ENCODE results near the gene TMPRSS4. TPM values are rescaled to one million over a fixed set of nuclear protein-coding genes. Genes with fewer than 3 reads are reported as not detected.

Gene TMPRSS4
- polyA plus RNA-seq, 1 of the 3 experiments (the other 2 are of a cell fraction) = not detected

GRCh38 chr11:118090545-118091162, 13.8 kb downstream of the TMPRSS4 start:
- Histone ChIP-seq H4K20me1 (ENCODE audit: insufficient read depth) (no peaks in the 10 kb centered on the region), H3K9me3 (no peaks in the 10 kb centered on the region), H3K36me3 (replicated peaks in 1 of 2; ENCODE audit: control insufficient read depth in 1 of 2, insufficient read depth in 2 of 2, low read length in 1 of 2) (no peaks in the 10 kb centered on the region), H3K27ac (ENCODE audit: low read depth in 2 of 2, low read length in 1 of 2) (no peak overlapping the region), H2AFZ (ENCODE audit: low read depth) (no peak overlapping the region), H3K4me2 (no peak overlapping the region), H3K79me2 (ENCODE audit: insufficient read depth) (no peaks in the 10 kb centered on the region), H3K27me3 (ENCODE audit: insufficient read depth) (peaks cover 9% of the 10 kb centered on the region; the same call in 1 of the 2 replicates), H3K9ac (no peak overlapping the region), H3K4me1 (ENCODE audit: control insufficient read depth in 1 of 2, insufficient read depth in 2 of 2, low read depth in 1 of 2, low read length in 1 of 2) (no peaks in the 10 kb centered on the region), H3F3A (replicated peaks; ENCODE audit: insufficient read depth) (no peaks in the 10 kb centered on the region), H3K9me2 (no peaks in the 10 kb centered on the region), H3K4me3 (ENCODE audit: low read depth in 2 of 2, low read length in 1 of 2) (no peak overlapping the region)
- POLR2A ChIA-PET = no interaction called here
- TF ChIP-seq IRF3 (IDR thresholded peaks at IDR 0.05; ENCODE audit: low read depth, low read length) (no peak), MAX (IDR thresholded peaks at IDR 0.05; ENCODE audit: low read depth) (no peak), RCOR1 (IDR thresholded peaks at IDR 0.05; ENCODE audit: low read length) (no peak), RXRA (IDR thresholded peaks at IDR 0.05; ENCODE audit: borderline replicate concordance, low read depth) (no peak), CTCF (IDR thresholded peaks at IDR 0.05) (no peak), RFX5 (IDR thresholded peaks at IDR 0.05; ENCODE audit: low read length) (no peak), TAF1 (IDR thresholded peaks at IDR 0.05; ENCODE audit: borderline replicate concordance, low read depth, low read length) (no peak), CHD2 (IDR thresholded peaks at IDR 0.05; ENCODE audit: low read length, partially characterized antibody) (no peak), MEF2A (IDR thresholded peaks at IDR 0.05; ENCODE audit: borderline replicate concordance, low read depth) (no peak), TEAD4 (IDR thresholded peaks at IDR 0.05; ENCODE audit: borderline replicate concordance, insufficient read depth) (no peak), USF2 (IDR thresholded peaks at IDR 0.05; ENCODE audit: borderline replicate concordance, low read depth, low read length) (no peak), FOSL2 (IDR thresholded peaks at IDR 0.05; ENCODE audit: borderline replicate concordance, low read depth) (no peak)
- CTCF ChIA-PET = interaction anchor here (1.5 kb wide), 1 partner anchor 80 kb away, joined by 4 read pairs; no protein-coding TSS in a partner anchor
- DNase-seq = no peak
- 57% methylated on average over 7 of the region's 7 CpGs for WGBS (ENCODE audit: low lambda C conversion rate)

- no peak overlapping the region for H3K9ac ChIP-seq
- CTCF ChIA-PET = interaction anchor here (1.0 kb wide), 1 partner anchor 39 kb away, joined by 3 read pairs; no protein-coding TSS in a partner anchor
- H2AFZ ChIP-seq (ENCODE audit: low read depth) = no peak overlapping the region
- POLR2A ChIA-PET = no interaction called here
- no peak overlapping the region for H3K4me2 ChIP-seq
- no peaks in the 10 kb centered on the region for H3K36me3 ChIP-seq (replicated peaks in 1 of 2; ENCODE audit: control insufficient read depth in 1 of 2, insufficient read depth in 2 of 2, low read length in 1 of 2)
- H3K4me1 ChIP-seq (ENCODE audit: control insufficient read depth in 1 of 2, insufficient read depth in 2 of 2, low read depth in 1 of 2, low read length in 1 of 2) = no peaks in the 10 kb centered on the region
- no peaks in the 10 kb centered on the region for H3F3A ChIP-seq (replicated peaks; ENCODE audit: insufficient read depth)
- no peaks in the 10 kb centered on the region for H3K79me2 ChIP-seq (ENCODE audit: insufficient read depth)
- H3K9me2 ChIP-seq = no peaks in the 10 kb centered on the region
- peaks cover 5% of the 10 kb centered on the region; the same call in 1 of the 2 replicates for H3K27me3 ChIP-seq (ENCODE audit: insufficient read depth)
- H3K9me3 ChIP-seq = no peaks in the 10 kb centered on the region
- no peaks in the 10 kb centered on the region for H4K20me1 ChIP-seq (ENCODE audit: insufficient read depth)
- no peak overlapping the region for H3K27ac ChIP-seq (ENCODE audit: low read depth in 2 of 2, low read length in 1 of 2)
- no peak for DNase-seq
- 33% methylated on average over 6 of the region's 6 CpGs for WGBS (ENCODE audit: low lambda C conversion rate)
- no peak overlapping the region for H3K4me3 ChIP-seq (ENCODE audit: low read depth in 2 of 2, low read length in 1 of 2)
- TF ChIP-seq MXI1 (IDR thresholded peaks at IDR 0.05; ENCODE audit: low read depth, low read length) (no peak), PBX3 (IDR thresholded peaks at IDR 0.05) (no peak), USF1 (IDR thresholded peaks at IDR 0.05; ENCODE audit: borderline replicate concordance, low read depth) (no peak), REST (IDR thresholded peaks at IDR 0.05; ENCODE audit: low read depth, low read length) (no peak), MAX (IDR thresholded peaks at IDR 0.05; ENCODE audit: low read depth) (no peak)
Observed at GRCh38 chr11:118091690-118092089, 14.8 kb downstream of the TMPRSS4 start.

Data from SK-N-SH (cell line).